NCI-H1048 (cell line): ENCODE results near the gene IFITM2.
A peak's percentile ranks its signal among the peaks of the same experiment; 100 is the strongest.
"Not testable (repeated sequence)": the region's sequence is repeated elsewhere in the genome, so short reads cannot be mapped to it uniquely, and the experiment has no call there.

ENCODE experiments used
- DNase-seq: peaks from one replicate; lab custom pipeline; 2025; lab: John Stamatoyannopoulos, UW

The IFITM2 gene

GRCh38 chr11:342328-342727 is 34.7 kb downstream of the IFITM2 start:
- DNase-seq, result no peak

GRCh38 chr11:344836-345578 is 37.4 kb downstream of the IFITM2 start:
- no peak for DNase-seq

- DNase-seq, result no peak
Measured at GRCh38 chr11:346529-346928, 38.9 kb downstream of the IFITM2 start.

- DNase-seq, result not testable (repeated sequence)
Measured at GRCh38 chr11:349270-349954, 41.8 kb downstream of the IFITM2 start.

- DNase-seq, result not testable (repeated sequence)
Measured at GRCh38 chr11:350033-350722, 42.6 kb downstream of the IFITM2 start.

- DNase-seq, result no peak
Measured at GRCh38 chr11:350723-351255, 43.2 kb downstream of the IFITM2 start.

GRCh38 chr11:351411-351810 is 43.8 kb downstream of the IFITM2 start:
- no peak for DNase-seq

- no peak for DNase-seq
Measured at GRCh38 chr11:352456-353031, 44.9 kb downstream of the IFITM2 start.

GRCh38 chr11:353179-353873 is 45.7 kb downstream of the IFITM2 start:
- DNase-seq, result no peak

- DNase-seq, result peak; percentile 58
Measured at GRCh38 chr11:355581-356458, 48.2 kb downstream of the IFITM2 start.

- DNase-seq, result no peak
Measured at GRCh38 chr11:356610-357009, 49.0 kb downstream of the IFITM2 start.

GRCh38 chr11:357582-357981 is 50.0 kb downstream of the IFITM2 start:
- DNase-seq, result no peak

- no peak for DNase-seq
Measured at GRCh38 chr11:358129-358800, 50.6 kb downstream of the IFITM2 start.
